Thyroid gland (tissue), 4 donors: ENCODE data around the gene UBAP1L.
"Not testable (repeated sequence)": the region's sequence is repeated elsewhere in the genome, so short reads cannot be mapped to it uniquely, and the experiment has no call there.

Source experiments
- POLR2A ChIP-seq, 2 donors: fragments of 450-650 bp; IDR thresholded peaks; one replicate each; pipeline ENCODE4 v1.6.1; 2017; ENCODE audit warnings: antibody characterized with exemption in 2 of 2, mild to moderate bottlenecking in 2 of 2, moderate library complexity in 1 of 2
- TF ChIP-seq, protein P1 (sequence below), 6 experiments: fragments of 200-600 bp in 3 of 6; fragments of 450-650 bp in 3 of 6; sonication (generic) in 3 of 6; IDR thresholded peaks; one replicate each; pipeline ENCODE4 v1.5.1; 2016 to 2019; ENCODE audit warnings: antibody characterized with exemption in 6 of 6, mild to moderate bottlenecking in 2 of 6, inconsistent platforms in 1 of 6, moderate library complexity in 1 of 6

DNA sequence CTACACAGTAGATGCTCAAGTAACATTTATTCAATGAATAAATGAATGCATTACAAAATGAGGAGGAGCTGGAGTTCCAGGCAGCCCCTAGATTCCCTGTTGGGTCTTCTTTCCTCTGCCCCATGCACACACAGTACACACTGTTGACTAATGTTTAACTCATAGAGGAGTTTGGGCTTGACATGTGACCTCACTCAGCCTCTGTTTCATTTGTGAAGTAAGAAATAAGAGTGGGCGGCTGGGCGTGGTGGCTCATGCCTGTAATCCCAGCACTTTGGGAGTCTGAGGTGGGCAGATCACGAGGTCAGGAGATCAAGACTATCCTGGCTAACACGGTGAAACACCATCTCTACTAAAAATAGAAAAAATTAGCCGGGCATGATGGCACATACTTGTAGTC lies 70.8 kb downstream of the UBAP1L start:
- not testable (repeated sequence) for TF ChIP-seq POLR2A (IDR thresholded peaks at IDR 0.05)
- TF ChIP-seq, protein P1, sequence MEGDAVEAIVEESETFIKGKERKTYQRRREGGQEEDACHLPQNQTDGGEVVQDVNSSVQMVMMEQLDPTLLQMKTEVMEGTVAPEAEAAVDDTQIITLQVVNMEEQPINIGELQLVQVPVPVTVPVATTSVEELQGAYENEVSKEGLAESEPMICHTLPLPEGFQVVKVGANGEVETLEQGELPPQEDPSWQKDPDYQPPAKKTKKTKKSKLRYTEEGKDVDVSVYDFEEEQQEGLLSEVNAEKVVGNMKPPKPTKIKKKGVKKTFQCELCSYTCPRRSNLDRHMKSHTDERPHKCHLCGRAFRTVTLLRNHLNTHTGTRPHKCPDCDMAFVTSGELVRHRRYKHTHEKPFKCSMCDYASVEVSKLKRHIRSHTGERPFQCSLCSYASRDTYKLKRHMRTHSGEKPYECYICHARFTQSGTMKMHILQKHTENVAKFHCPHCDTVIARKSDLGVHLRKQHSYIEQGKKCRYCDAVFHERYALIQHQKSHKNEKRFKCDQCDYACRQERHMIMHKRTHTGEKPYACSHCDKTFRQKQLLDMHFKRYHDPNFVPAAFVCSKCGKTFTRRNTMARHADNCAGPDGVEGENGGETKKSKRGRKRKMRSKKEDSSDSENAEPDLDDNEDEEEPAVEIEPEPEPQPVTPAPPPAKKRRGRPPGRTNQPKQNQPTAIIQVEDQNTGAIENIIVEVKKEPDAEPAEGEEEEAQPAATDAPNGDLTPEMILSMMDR (IDR thresholded peaks at IDR 0.05), result not testable (repeated sequence)
